HG03095 (cell line): Measurements from ENCODE around the gene NCK1.
"Not testable (repeated sequence)": the region's sequence is repeated elsewhere in the genome, so short reads cannot be mapped to it uniquely, and the experiment has no call there.

Experiments used
- ATAC-seq: cut with Tn5 transposase; IDR thresholded peaks from one replicate; pipeline ENCODE4 v1.9.1; 2021; ENCODE audit warnings: moderate library complexity; ENCODE audit not compliant: unreplicated experiment

The NCK1 gene

DNA sequence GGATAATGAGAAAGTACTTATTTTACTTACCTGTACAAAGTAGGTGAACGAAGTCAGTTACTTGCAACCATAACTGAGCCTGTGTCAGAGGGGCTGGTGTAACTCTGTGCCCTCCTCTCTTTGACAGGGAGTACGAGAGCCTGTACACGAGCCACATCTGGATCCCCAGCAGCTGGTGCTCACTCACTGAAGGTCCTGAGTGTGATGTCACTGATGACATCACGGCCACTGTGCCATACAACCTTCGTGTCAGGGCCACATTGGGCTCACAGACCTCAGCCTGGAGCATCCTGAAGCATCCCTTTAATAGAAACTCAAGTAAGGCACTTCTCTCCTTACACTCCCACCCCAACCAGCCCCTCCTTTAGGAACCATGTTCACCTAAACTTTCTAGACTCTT lies 120.0 kb downstream of the NCK1 start:
- no peak for ATAC-seq

DNA sequence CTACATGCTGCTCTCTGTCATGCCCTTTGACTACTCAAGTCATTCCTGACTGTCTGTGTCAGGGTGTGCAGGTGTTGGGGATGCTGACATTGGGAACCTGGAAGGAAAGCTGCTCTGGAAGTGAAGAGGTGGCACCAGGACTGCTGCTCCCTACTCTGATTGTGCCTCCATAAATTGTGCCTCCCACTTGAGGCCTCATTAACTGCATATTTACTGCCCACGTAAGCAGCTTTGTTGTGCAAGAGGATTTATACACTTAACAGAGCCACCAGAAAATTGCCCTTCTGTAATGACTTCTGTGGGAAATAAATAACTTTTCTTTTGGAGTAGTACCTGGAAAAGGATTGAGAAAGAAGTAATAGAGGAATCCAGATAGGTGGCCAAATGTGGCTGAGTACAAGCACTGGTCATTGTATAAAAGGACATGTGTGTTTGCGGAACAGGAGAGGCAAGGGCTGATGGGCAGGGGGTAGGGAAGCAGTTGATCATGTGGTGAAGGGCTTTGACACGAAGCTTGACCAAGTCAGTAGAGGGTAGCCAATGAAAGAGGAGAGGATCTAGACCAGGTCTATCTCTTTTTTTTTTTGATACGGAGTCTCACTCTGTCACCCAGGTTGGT lies 120.6 kb downstream of the NCK1 start:
- no peak for ATAC-seq

DNA sequence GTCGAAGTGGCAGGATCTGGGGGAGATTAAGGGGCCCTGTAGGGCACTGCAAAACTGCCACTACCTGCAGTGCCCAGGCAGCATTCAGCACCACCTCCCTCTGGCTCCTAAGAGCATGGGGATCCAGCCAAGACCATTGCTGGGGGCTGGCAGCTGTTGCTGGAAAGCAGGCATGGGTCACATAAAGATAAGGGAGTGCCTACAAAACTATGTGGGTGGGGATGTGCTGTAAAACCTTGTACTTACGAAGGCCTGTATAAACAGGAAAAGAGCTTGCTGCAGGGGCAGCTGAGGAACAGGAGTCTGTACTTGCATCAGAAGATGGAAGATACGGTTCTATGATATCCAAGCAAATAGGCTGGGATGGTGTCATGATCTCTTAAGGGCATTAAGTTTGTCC lies 122.8 kb downstream of the NCK1 start:
- ATAC-seq = no peak

DNA sequence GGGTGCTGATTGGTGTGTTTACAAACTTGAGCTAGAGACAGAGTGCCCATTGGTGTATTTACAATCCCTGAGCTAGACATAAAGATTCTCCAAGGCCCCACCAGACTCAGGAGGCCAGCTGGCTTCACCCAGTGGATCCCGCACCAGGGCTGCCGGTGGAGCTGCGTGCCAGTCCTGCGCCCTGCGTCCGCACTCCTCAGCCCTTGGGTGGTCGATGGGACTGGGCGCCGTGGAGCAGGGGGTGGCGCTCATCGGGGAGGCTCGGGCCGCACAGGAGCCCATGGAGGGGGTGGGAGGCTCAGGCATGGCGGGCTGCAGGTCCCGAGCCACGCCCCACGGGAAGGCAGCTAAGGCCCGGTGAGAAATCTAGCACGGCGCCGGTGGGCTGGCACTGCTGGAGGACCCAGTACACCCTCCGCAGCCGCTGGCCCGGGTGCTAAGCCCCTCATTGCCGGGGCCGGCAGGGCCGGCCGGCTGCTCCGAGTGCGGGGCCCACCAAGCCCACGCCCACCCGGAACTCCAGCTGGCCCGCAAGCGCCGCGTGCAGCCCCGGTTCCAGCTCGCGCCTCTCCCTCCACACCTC lies 125.5 kb downstream of the NCK1 start:
- ATAC-seq = not testable (repeated sequence)

DNA sequence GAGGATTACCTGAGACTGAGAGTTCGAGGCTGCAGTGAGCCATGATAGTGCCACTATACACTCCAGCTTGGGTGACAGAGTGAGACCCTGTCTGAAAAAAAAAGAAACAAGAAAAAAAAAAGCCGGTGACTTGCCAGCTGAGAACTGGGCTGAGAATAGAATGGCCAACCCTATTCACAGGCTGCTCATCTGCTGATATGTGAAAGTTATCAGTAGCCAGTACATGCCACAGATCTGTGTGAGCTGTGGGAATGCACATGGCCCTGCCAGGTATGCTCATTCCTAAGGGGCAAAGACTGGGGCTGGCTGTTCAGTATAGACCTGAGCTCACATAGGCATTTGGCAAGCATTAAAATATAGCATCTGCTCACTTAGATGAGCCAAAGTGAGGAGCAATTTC lies 126.6 kb downstream of the NCK1 start:
- ATAC-seq = no peak

DNA sequence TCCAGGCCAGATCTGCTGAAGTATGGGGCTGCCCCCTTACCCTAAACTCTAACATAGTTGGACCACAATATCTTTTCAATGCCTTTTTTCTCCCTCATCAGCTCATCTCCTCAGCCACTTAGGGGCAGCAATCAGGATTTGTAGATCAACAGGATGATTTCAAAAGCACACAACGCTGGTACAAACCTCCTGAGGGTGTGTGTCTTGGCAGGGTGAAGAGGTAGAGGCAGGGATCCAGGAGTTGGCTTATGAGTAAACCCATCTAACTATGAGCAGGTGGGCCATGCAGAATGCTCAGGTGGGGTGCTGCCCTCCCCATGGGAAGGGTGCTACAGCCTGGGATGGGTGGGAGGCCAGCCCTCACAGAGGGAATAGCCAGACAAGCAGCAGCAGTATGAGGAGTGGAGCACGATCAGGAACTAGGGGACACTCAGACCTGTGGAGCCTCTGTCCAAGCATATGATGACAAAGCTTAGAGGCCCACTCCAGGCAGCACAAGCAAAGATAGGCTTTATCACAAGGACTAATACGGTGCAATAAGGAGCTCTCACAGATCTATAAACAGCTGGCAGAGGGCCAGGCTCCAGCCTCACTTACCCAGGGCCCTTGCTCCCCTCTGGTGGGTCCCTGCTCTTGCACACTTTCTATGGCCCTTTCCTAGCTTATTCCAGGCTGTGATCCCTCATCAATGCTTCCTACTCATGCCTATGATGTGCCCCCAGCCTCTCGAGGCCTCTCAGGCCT lies 127.9 kb downstream of the NCK1 start:
- ATAC-seq = no peak

DNA sequence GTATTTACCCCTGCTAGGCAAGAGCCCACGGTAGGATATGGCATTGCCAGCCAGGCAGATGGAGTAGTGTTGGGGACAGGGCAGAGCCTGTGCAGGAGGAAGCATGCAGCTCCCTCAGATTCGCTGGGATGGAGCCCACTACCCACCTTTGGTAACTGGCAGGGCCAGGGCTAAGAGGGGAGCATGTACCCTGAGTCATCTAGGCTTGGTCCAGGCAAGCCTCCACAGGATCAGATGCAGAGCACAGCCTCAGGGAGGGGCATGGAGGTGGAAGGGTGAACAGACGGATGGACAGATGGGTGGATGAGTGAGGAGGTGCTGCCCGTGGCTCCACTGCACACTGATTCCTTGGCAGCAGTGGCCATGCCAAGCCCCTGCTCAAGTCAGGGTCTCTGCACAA lies 128.8 kb downstream of the NCK1 start:
- no peak for ATAC-seq

DNA sequence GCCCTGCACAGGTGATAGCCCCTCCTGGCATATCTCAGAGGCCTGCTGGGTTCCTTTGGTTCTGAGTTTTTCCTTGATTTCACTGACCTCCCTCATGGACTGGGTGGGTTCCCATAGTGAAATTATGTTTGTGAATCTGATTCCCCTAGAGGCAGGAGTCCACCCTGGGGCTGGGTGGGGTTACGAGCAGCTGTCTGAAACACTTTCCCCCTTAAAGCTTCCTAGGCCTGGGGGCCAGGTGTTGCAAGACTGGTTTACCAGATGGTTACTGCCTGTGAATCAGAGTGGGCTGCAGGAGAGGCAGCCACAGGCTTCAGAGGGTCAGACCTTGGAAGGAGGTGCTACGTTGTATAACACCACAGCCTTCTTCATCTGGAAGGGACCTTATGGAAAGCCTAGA lies 130.1 kb downstream of the NCK1 start:
- ATAC-seq = no peak

DNA sequence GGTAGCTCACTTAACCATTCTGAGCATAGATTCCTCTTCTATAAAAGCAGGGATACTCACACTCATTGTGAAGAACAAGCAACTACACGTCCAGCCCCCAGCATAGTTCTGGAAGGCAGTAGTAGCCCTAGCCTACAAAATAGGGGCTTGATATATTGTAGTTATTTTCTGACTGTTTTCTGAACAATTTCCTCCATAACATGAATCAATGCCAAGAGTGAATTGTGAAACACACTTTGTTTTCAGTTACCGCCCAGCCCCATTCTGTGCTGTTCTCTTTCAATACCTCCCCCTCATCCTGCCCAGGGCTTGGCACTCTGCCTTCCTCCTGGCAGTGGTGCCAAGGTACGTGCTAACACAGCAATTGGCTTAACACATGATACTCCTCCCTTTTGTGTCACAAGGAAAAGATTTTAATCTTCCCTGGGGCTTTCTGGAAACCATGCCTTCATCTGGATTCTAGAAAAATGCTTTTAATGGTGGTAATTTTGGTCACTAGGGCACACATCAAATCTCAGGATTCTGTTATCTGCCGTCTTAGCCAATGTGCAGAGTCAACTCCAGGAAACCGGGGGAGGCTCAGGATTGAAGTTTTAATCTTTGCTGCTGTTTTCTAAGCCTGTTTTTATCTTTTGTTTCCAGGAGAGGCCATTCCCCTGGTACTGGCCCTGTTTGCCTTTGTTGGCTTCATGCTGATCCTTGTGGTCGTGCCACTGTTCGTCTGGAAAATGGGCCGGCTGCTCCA lies 132.9 kb downstream of the NCK1 start:
- no peak for ATAC-seq

DNA sequence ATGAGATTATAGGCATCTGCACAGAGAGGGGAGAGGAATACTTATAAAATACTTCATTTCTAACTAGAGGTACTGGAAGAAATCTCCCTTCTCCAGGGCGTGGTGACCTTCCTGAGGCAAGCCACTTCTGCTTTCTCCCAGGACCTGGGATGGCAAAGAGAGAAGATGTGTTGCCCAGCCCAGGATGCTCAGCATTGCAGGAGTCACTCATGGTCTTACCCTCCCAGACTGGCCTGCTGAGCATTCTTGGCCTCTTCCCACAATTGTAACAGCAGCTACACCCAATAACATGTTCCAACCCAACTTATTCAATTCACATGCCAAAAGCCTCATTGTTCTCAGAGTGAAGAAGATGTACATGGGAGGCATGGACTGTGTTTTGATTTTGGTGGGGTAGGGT lies 133.6 kb downstream of the NCK1 start:
- no peak for ATAC-seq
